Mesendoderm (in vitro differentiated cells): ENCODE results near the gene AHR.

Source experiments
- DNase-seq: peaks from one replicate; pipeline ENCODE4 v3.0.0; 2013
- H2AK5ac ChIP-seq: 2 replicates; pipeline ENCODE4 v1.6.1; 2013; ENCODE audit warnings: low read length, inconsistent platforms
- H2BK120ac ChIP-seq: 2 replicates; pipeline ENCODE4 v1.6.1; 2013; ENCODE audit warnings: low read depth, mild to moderate bottlenecking, low read length, moderate library complexity, mixed read lengths
- H2BK15ac ChIP-seq: replicated peaks from 2 replicates; pipeline ENCODE4 v1.6.1; 2013; ENCODE audit warnings: low read depth, mild to moderate bottlenecking, moderate library complexity
- H2BK5ac ChIP-seq: 2 replicates; pipeline ENCODE4 v1.6.1; 2013; ENCODE audit warnings: low read length, inconsistent platforms
- H3K18ac ChIP-seq: 2 replicates; pipeline ENCODE4 v1.6.1; 2013; ENCODE audit warnings: mild to moderate bottlenecking, low read length, mixed read lengths
- H3K23ac ChIP-seq: one replicate; pipeline ENCODE4 v1.6.1; 2013; ENCODE audit warnings: low read length
- H3K27ac ChIP-seq: 2 replicates; pipeline ENCODE4 v1.5.1; 2013; ENCODE audit warnings: low read depth, mild to moderate bottlenecking, inconsistent platforms, low read length, moderate library complexity
- H3K27me3 ChIP-seq: 2 replicates; pipeline ENCODE4 v1.6.1; 2013; ENCODE audit warnings: low read length, control low read depth, mild to moderate bottlenecking, inconsistent platforms; ENCODE audit not compliant: insufficient read depth, poor library complexity
- H3K36me3 ChIP-seq: 2 replicates; pipeline ENCODE4 v1.6.1; 2013; ENCODE audit warnings: low read length, inconsistent platforms; ENCODE audit not compliant: control insufficient read depth, insufficient read depth
- H3K4ac ChIP-seq: one replicate; pipeline ENCODE4 v1.6.1; 2013; ENCODE audit warnings: low read depth, mild to moderate bottlenecking, low read length, moderate library complexity
- H3K4me1 ChIP-seq: 2 replicates; pipeline ENCODE4 v1.6.1; 2013; ENCODE audit warnings: low read depth, low read length, inconsistent platforms; ENCODE audit not compliant: control insufficient read depth
- H3K4me2 ChIP-seq: 2 replicates; pipeline ENCODE4 v1.6.1; 2013; ENCODE audit warnings: low read length
- H3K4me3 ChIP-seq: 2 replicates; pipeline ENCODE4 v1.5.1; 2013; ENCODE audit warnings: mild to moderate bottlenecking, low read length
- H3K56ac ChIP-seq: one replicate; pipeline ENCODE4 v1.6.1; 2013; ENCODE audit warnings: low read length
- H3K79me1 ChIP-seq: 2 replicates; pipeline ENCODE4 v1.6.1; 2013; ENCODE audit warnings: low read length, inconsistent platforms
- H3K79me2 ChIP-seq: 2 replicates; pipeline ENCODE4 v1.6.1; 2013; ENCODE audit warnings: mild to moderate bottlenecking, low read length; ENCODE audit not compliant: control insufficient read depth, insufficient read depth
- H3K9ac ChIP-seq: 2 replicates; pipeline ENCODE4 v1.6.1; 2013; ENCODE audit warnings: low read length, inconsistent platforms
- H4K5ac ChIP-seq: one replicate; pipeline ENCODE4 v1.6.1; 2013; ENCODE audit warnings: low read length
- H4K8ac ChIP-seq: one replicate; pipeline ENCODE4 v1.6.1; 2013; ENCODE audit warnings: low read depth, mild to moderate bottlenecking, control low read depth, low read length, moderate library complexity
- WGBS: extraction: QIAGEN DNeasy Blood & Tissue Kit; methylation state at CpG from one replicate; pipeline ENCODE4 v1.1.7; 2013; ENCODE audit warnings: low lambda C conversion rate, missing lambda C conversion rate; ENCODE audit not compliant: insufficient coverage; ENCODE audit errors: extremely low coverage; 5-methylcytosine and 5-hydroxymethylcytosine counted together

AHR gene

GRCh38 chr7:17300437-17300836 lies 2.0 kb downstream of the AHR start:
- Histone ChIP-seq H3K56ac (no peak overlapping the region), H3K79me2 (peaks cover 4% of the 10 kb centered on the region), H3K4me1 (no peaks in the 10 kb centered on the region), H4K8ac (no peak overlapping the region), H2BK15ac (no peak overlapping the region), H2BK5ac (no peak overlapping the region), H2BK120ac (no peak overlapping the region), H3K18ac (no peak overlapping the region), H3K4me2 (no peak overlapping the region), H3K79me1 (peaks cover 2% of the 10 kb centered on the region), H3K4me3 (no peak overlapping the region), H3K23ac (no peak overlapping the region), H3K4ac (no peak overlapping the region), H3K27ac (no peak overlapping the region), H3K27me3 (no peaks in the 10 kb centered on the region), H3K36me3 (no peaks in the 10 kb centered on the region), H4K5ac (no peak overlapping the region), H2AK5ac (no peak overlapping the region), H3K9ac (no peak overlapping the region)
- no peak for DNase-seq
- no CpG with 5 or more reads among the region's 1 CpG for WGBS

GRCh38 chr7:17301471-17302456 lies 3.3 kb downstream of the AHR start:
- Histone ChIP-seq H3K27me3 (no peaks in the 10 kb centered on the region), H3K4me2 (no peak overlapping the region), H3K9ac (no peak overlapping the region), H2AK5ac (no peak overlapping the region), H4K8ac (no peak overlapping the region), H3K4me1 (no peaks in the 10 kb centered on the region), H3K18ac (no peak overlapping the region), H3K23ac (no peak overlapping the region), H2BK5ac (no peak overlapping the region), H3K79me2 (peaks cover 4% of the 10 kb centered on the region), H3K56ac (no peak overlapping the region), H3K4ac (no peak overlapping the region), H3K36me3 (no peaks in the 10 kb centered on the region), H3K4me3 (no peak overlapping the region), H3K27ac (no peak overlapping the region), H2BK15ac (no peak overlapping the region), H2BK120ac (no peak overlapping the region), H3K79me1 (peaks cover 2% of the 10 kb centered on the region), H4K5ac (no peak overlapping the region)
- WGBS = no CpG with 5 or more reads among the region's 2 CpGs
- DNase-seq = no peak

GRCh38 chr7:17302575-17303142 lies 4.2 kb downstream of the AHR start:
- no peak overlapping the region for H4K5ac ChIP-seq
- H3K18ac ChIP-seq = no peak overlapping the region
- H2AK5ac ChIP-seq = no peak overlapping the region
- H3K9ac ChIP-seq = no peak overlapping the region
- H2BK15ac ChIP-seq = no peak overlapping the region
- H3K36me3 ChIP-seq = no peaks in the 10 kb centered on the region
- no peak overlapping the region for H3K27ac ChIP-seq
- no peak overlapping the region for H3K56ac ChIP-seq
- no peak overlapping the region for H2BK5ac ChIP-seq
- WGBS = no CpG with 5 or more reads among the region's 8 CpGs
- no peaks in the 10 kb centered on the region for H3K27me3 ChIP-seq
- H3K4me1 ChIP-seq = no peaks in the 10 kb centered on the region
- no peak overlapping the region for H3K4me2 ChIP-seq
- no peak overlapping the region for H3K23ac ChIP-seq
- H3K4me3 ChIP-seq = no peak overlapping the region
- no peak overlapping the region for H4K8ac ChIP-seq
- no peak overlapping the region for H3K4ac ChIP-seq
- peaks cover 4% of the 10 kb centered on the region for H3K79me2 ChIP-seq
- no peak overlapping the region for H2BK120ac ChIP-seq
- peaks cover 2% of the 10 kb centered on the region for H3K79me1 ChIP-seq
- DNase-seq = no peak

GRCh38 chr7:17304926-17305325 lies 6.5 kb downstream of the AHR start:
- Histone ChIP-seq H3K4me2 (no peak overlapping the region), H3K79me2 (peaks cover 4% of the 10 kb centered on the region), H2BK5ac (no peak overlapping the region), H3K27ac (no peak overlapping the region), H3K79me1 (no peaks in the 10 kb centered on the region), H4K5ac (no peak overlapping the region), H2AK5ac (no peak overlapping the region), H3K56ac (no peak overlapping the region), H3K4me1 (no peaks in the 10 kb centered on the region), H3K36me3 (no peaks in the 10 kb centered on the region), H3K4me3 (no peak overlapping the region), H4K8ac (no peak overlapping the region), H3K18ac (no peak overlapping the region), H3K4ac (no peak overlapping the region), H2BK15ac (no peak overlapping the region), H3K23ac (no peak overlapping the region), H3K9ac (no peak overlapping the region), H2BK120ac (no peak overlapping the region), H3K27me3 (no peaks in the 10 kb centered on the region)
- peak; percentile 18 for DNase-seq

- Histone ChIP-seq H3K79me1 (no peaks in the 10 kb centered on the region), H4K5ac (no peak overlapping the region), H3K27me3 (no peaks in the 10 kb centered on the region), H3K23ac (no peak overlapping the region), H2BK5ac (no peak overlapping the region), H3K9ac (no peak overlapping the region), H3K4me3 (no peak overlapping the region), H2AK5ac (no peak overlapping the region), H3K18ac (no peak overlapping the region), H3K79me2 (peaks cover 4% of the 10 kb centered on the region), H4K8ac (peak overlapping the region; percentile 86), H2BK120ac (no peak overlapping the region), H3K56ac (no peak overlapping the region), H3K4ac (no peak overlapping the region), H2BK15ac (no peak overlapping the region), H3K4me2 (no peak overlapping the region), H3K36me3 (no peaks in the 10 kb centered on the region), H3K4me1 (no peaks in the 10 kb centered on the region), H3K27ac (no peak overlapping the region)
- no peak for DNase-seq
- WGBS = no CpG with 5 or more reads among the region's 6 CpGs
Measured at GRCh38 chr7:17305387-17306171, 7.1 kb downstream of the AHR start.
